B cell (primary cell): ENCODE data around the gene SLC7A6OS. TPM values are rescaled to one million over a fixed set of nuclear protein-coding genes. Genes with fewer than 3 reads are reported as not detected.

Experiments used
- ATAC-seq: fragments of 200-7000 bp; cut with Tn5 transposase; one replicate; pipeline ENCODE4 v1.10.0; 2021; ENCODE audit warnings: low read depth, mild to moderate bottlenecking, moderate number of reproducible peaks, moderate library complexity
- CTCF ChIA-PET: fragments of 350-600 bp; sonication (Branson Sonifier 250); formaldehyde crosslinking; loops from one replicate; lab custom pipeline; 2021; ENCODE audit warnings: antibody characterized with exemption, inconsistent platforms; lab: Charles Lee
- POLR2A ChIA-PET: fragments of 350-600 bp; sonication (Branson Sonifier 250); formaldehyde crosslinking; loops from one replicate; lab custom pipeline; 2021; ENCODE audit warnings: antibody characterized with exemption; lab: Charles Lee
- DNase-seq: peaks from one replicate; pipeline ENCODE4 v3.0.0; 2013
- H2AFZ ChIP-seq: 2 replicates; pipeline ENCODE4 v1.6.1; 2012; ENCODE audit warnings: mild to moderate bottlenecking, low read depth, low read length; ENCODE audit not compliant: insufficient read depth, poor library complexity, severe bottlenecking
- H3K27ac ChIP-seq, 2 donors: 1 replicate in 1 of 2; 2 replicates in 1 of 2; pipeline ENCODE4 v1.5.1; 2012 to 2013; ENCODE audit warnings: low read length in 2 of 2, mild to moderate bottlenecking in 2 of 2, moderate library complexity in 1 of 2
- H3K27me3 ChIP-seq, 4 experiments: fragments of 200-600 bp in 1 of 4; sonication (generic) in 1 of 4; replicated peaks in 1 of 4; 1 replicate in 2 of 4; 2 replicates in 2 of 4; pipeline versions ENCODE4 v1.6.1 to v1.7.0; 2013 to 2016; ENCODE audit warnings: low read length in 3 of 4, mild to moderate bottlenecking in 2 of 4, mixed read lengths in 1 of 4, moderate library complexity in 1 of 4; ENCODE audit not compliant: insufficient read depth in 4 of 4, control insufficient read depth in 3 of 4; ENCODE audit errors: control extremely low read depth in 1 of 4
- H3K36me3 ChIP-seq, 2 experiments: replicated peaks in 1 of 2; 1 replicate in 1 of 2; 2 replicates in 1 of 2; pipeline versions ENCODE4 v1.6.1 to v1.7.1; 2013; ENCODE audit warnings: low read length in 1 of 2; ENCODE audit not compliant: insufficient read depth in 2 of 2, control insufficient read depth in 1 of 2; ENCODE audit errors: control extremely low read depth in 1 of 2, extremely low read depth in 1 of 2
- H3K4me1 ChIP-seq, 2 donors: fragments of 200-600 bp in 1 of 2; sonication (generic) in 1 of 2; 1 replicate in 1 of 2; 2 replicates in 1 of 2; pipeline versions ENCODE4 v1.5.1 to v1.6.1; 2013 to 2017; ENCODE audit warnings: low read length in 2 of 2; ENCODE audit not compliant: control insufficient read depth in 2 of 2, insufficient read depth in 2 of 2
- H3K4me2 ChIP-seq: replicated peaks from 2 replicates; pipeline ENCODE3; 2012; ENCODE audit warnings: mild to moderate bottlenecking, low read depth, low read length; ENCODE audit not compliant: poor library complexity, severe bottlenecking
- H3K4me3 ChIP-seq, 5 experiments: fragments of 200-600 bp in 1 of 5; sonication (generic) in 1 of 5; 1 replicate in 3 of 5; 2 replicates in 2 of 5; pipeline versions ENCODE4 v1.5.1 to v1.7.0; 2011 to 2016; ENCODE audit warnings: low read length in 4 of 5, mild to moderate bottlenecking in 4 of 5, low read depth in 2 of 5, control low read depth in 1 of 5, moderate library complexity in 1 of 5; ENCODE audit not compliant: insufficient read depth in 1 of 5; ENCODE audit errors: control extremely low read depth in 1 of 5, extremely low read depth in 1 of 5
- H3K79me2 ChIP-seq: fragments of 200-600 bp; sonication (generic); one replicate; pipeline ENCODE4 v1.6.0; 2016; ENCODE audit warnings: low read length; ENCODE audit not compliant: control insufficient read depth, insufficient read depth
- H3K9ac ChIP-seq: fragments of 200-600 bp; sonication (generic); 2 replicates; pipeline ENCODE4 v1.6.1; 2017; ENCODE audit warnings: mild to moderate bottlenecking, low read length, moderate library complexity
- H3K9me3 ChIP-seq, 3 donors: one replicate each; pipeline versions ENCODE4 v1.6.1 to v1.7.1; 2013; ENCODE audit warnings: low read length in 2 of 3; ENCODE audit not compliant: control insufficient read depth in 2 of 3, insufficient read depth in 1 of 3; ENCODE audit errors: control extremely low read depth in 1 of 3
- H4K20me1 ChIP-seq: 2 replicates; pipeline ENCODE4 v1.6.0; 2012; ENCODE audit warnings: mild to moderate bottlenecking, low read length; ENCODE audit not compliant: insufficient read depth, control insufficient read depth, poor library complexity, severe bottlenecking
- H3K27ac Mint-ChIP-seq: one replicate; pipeline ENCODE4 v1.8.0; 2021; ENCODE audit warnings: mixed read lengths
- H3K27me3 Mint-ChIP-seq: one replicate; pipeline ENCODE4 v1.8.0; 2021; ENCODE audit warnings: mixed read lengths
- H3K4me1 Mint-ChIP-seq: one replicate; pipeline ENCODE4 v1.8.0; 2021; ENCODE audit warnings: mixed read lengths
- H3K4me3 Mint-ChIP-seq: one replicate; pipeline ENCODE4 v1.8.0; 2021; ENCODE audit warnings: mixed read lengths
- H3K9me3 Mint-ChIP-seq: one replicate; pipeline ENCODE4 v1.8.0; 2022; ENCODE audit warnings: mixed read lengths; ENCODE audit not compliant: insufficient read depth
- EZH2 ChIP-seq: IDR thresholded peaks from 2 replicates; pipeline ENCODE4 v1.6.1; 2012; ENCODE audit warnings: borderline replicate concordance, low read depth, mild to moderate bottlenecking, moderate library complexity, low read length; ENCODE audit not compliant: insufficient read depth, poor library complexity, severe bottlenecking
- WGBS: methylation state at CpG from one replicate; pipeline ENCODE4 v1.1.5; 2013; ENCODE audit warnings: missing lambda C conversion rate; ENCODE audit not compliant: insufficient coverage; 5-methylcytosine and 5-hydroxymethylcytosine counted together
- intact Hi-C: fragments of 100-400 bp; cut with micrococcal nuclease; formaldehyde crosslinking; loops from one replicate; pipeline ENCODE4 v1.10.0; 2022
- polyA plus RNA-seq: library from polyadenylated mRNA; depleted of rRNA; stranded (reverse); fragments of >200 nt; gene quantifications from 2 replicates; pipeline ENCODE4 v1.2.3, GENCODE V29; 2012
- total RNA-seq, 2 donors: library from RNA; stranded (reverse); fragments of 120-200 nt in 1 of 2; gene quantifications; 1 replicate in 1 of 2; 2 replicates in 1 of 2; pipeline versions ENCODE4 v1.2.3 to v1.2.4, GENCODE V29; 2013 to 2022
- TF ChIP-seq, protein P1 (sequence below): fragments of 200-600 bp; IDR thresholded peaks from one replicate; pipeline ENCODE4 v1.8.0; 2022; ENCODE audit warnings: antibody characterized with exemption, mild to moderate bottlenecking

The SLC7A6OS gene
- total and polyA plus RNA-seq, 2 donors (not counting 1 experiment from before 2014, with no cell fraction given) = 9.9 to 54.1 TPM

DNA sequence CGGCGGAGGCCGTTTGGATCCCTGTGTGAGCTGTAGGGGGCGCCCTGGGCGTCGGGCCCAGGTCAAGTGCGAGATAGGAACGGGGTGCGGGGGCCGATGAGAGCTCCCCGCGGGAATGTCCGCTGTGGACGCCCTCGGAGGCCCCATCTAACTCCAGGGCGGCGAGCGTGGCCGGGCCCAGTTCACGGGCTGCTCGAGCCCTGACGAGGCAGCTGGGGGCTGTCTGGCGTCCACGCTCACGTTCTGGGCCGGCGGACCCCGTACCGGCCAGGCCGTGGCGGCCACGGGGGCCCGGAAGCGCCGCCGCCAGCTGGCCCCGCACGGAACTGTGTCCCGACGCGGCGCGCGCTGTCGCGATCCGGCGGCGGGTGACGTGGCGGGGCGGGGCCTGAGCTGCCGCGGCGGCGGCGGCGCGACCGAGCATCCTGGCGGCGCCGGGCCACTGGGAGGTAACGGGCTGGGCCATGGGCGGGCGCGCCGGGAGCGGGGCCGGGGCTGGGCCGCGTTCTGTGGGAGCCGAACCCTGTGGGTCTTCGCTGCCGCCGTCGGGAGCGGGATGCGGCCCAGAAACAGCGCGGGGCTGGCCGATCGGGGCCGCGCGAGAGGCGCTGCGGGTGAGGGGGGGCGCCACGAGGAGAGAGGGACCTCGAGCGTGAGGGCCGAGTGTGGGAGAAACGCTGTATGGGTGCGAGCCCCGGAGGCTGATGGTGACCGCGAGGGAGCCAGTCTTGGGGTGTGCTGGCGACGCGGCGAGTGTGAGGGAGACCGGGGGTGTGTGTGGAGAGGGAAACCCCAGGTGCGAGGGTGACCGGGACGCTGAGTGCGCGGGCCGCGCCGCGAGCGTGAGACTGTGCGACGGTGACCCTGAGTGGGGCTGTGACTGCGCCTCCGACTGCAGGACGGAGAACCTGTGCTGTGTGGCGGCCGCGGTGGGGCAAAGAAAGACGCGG is 46.3 kb downstream of the SLC7A6OS start, which contains the start of gene SLC7A6:
Gene SLC7A6 (plus strand): TSS at position 399 of the 950 bp plus-strand sequence. CDS start 10,201 bp downstream, outside the sequence.
- CTCF ChIA-PET = interaction anchor here (0.6 to 15.1 kb wide), 23 partner anchors 9 to 772 kb away, joined by 3 to 554 read pairs (median 7); partner anchors contain the start of genes NFATC3, PLA2G15, PRMT7 and SLC7A6OS
- Mint-ChIP-seq H3K4me1 (peaks cover 43% of the 10 kb centered on the region), H3K27ac (peak within 1 kb of the TSS; percentile 99), H3K4me3 (peak within 1 kb of the TSS; percentile 99), H3K9me3 (no peaks in the 10 kb centered on the region), H3K27me3 (no peaks in the 10 kb centered on the region)
- no peak for TF ChIP-seq EZH2
- TF ChIP-seq, protein P1, sequence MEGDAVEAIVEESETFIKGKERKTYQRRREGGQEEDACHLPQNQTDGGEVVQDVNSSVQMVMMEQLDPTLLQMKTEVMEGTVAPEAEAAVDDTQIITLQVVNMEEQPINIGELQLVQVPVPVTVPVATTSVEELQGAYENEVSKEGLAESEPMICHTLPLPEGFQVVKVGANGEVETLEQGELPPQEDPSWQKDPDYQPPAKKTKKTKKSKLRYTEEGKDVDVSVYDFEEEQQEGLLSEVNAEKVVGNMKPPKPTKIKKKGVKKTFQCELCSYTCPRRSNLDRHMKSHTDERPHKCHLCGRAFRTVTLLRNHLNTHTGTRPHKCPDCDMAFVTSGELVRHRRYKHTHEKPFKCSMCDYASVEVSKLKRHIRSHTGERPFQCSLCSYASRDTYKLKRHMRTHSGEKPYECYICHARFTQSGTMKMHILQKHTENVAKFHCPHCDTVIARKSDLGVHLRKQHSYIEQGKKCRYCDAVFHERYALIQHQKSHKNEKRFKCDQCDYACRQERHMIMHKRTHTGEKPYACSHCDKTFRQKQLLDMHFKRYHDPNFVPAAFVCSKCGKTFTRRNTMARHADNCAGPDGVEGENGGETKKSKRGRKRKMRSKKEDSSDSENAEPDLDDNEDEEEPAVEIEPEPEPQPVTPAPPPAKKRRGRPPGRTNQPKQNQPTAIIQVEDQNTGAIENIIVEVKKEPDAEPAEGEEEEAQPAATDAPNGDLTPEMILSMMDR = peak; percentile 79
- intact Hi-C loops = loop anchor here (1.0 to 10.0 kb wide), 7 partner anchors 9 to 260 kb away; partner anchors contain the start of genes PLA2G15 and PRMT7
- Histone ChIP-seq H2AFZ (peak within 1 kb of the TSS; percentile 91), H3K27me3 (no peaks in the 10 kb centered on the region), H3K4me2 (peak within 1 kb of the TSS; percentile 82), H3K4me3 (peak within 1 kb of the TSS; percentile 63 to 91 (median 86)), H3K79me2 (peaks cover 84% of the 10 kb centered on the region), H3K4me1 (peaks cover 20 to 45% of the 10 kb centered on the region in 2 donors), H4K20me1 (peaks cover 15% of the 10 kb centered on the region), H3K36me3 (peaks cover 0 to 21% of the 10 kb centered on the region in 2 experiments), H3K27ac (peak within 1 kb of the TSS; percentile 92 to 97), H3K9me3 (peaks cover 0 to 4% (median 0%) of the 10 kb centered on the region in 3 donors), H3K9ac (peak within 1 kb of the TSS; percentile 95)
- POLR2A ChIA-PET = interaction anchor here (1.3 to 2.8 kb wide), 4 partner anchors 20 to 47 kb away, joined by 4 to 38 read pairs (median 15); partner anchors contain the start of genes PRMT7 and SLC7A6OS
- DNase-seq (peak; percentile 89), ATAC-seq (peak; percentile 74)
- WGBS = under 1% methylated on average over 123 of the region's 123 CpGs
